ENCODE results near the gene PI4K2A. TPM values are rescaled to one million over a fixed set of nuclear protein-coding genes. Genes with fewer than 3 reads are reported as not detected.
A peak's percentile ranks its signal among the peaks of the same experiment; 100 is the strongest.
"Not testable (repeated sequence)": the region's sequence is repeated elsewhere in the genome, so short reads cannot be mapped to it uniquely, and the experiment has no call there.

PI4K2A gene
- total and polyA plus RNA-seq, 4 donors, result 6.5 to 16.7 (median 12.1) TPM

- Histone ChIP-seq H3K9me3 (ENCODE audit: control insufficient read depth, low read length) (no peaks in the 10 kb centered on the region), H3K4me1 (ENCODE audit: control insufficient read depth in 1 of 2, insufficient read depth in 2 of 2, low read length in 2 of 2) (no peaks in the 10 kb centered on the region), H3K27me3 (ENCODE audit: control insufficient read depth in 1 of 2, insufficient read depth in 2 of 2, low read length in 1 of 2) (no peaks in the 10 kb centered on the region), H3K27ac (ENCODE audit: low read depth in 1 of 2, low read length in 2 of 2) (no peak overlapping the region), H3K4me3 (ENCODE audit: low read length in 2 of 2) (no peak overlapping the region), H3K36me3 (ENCODE audit: control insufficient read depth in 1 of 2, insufficient read depth in 2 of 2, low read length in 1 of 2) (no peaks in the 10 kb centered on the region)
- no peak for DNase-seq
- 99 to 100% methylated on average over 1 of the region's 1 CpG for WGBS, 2 donors
- intact Hi-C loops (cut with DNase I), result no loop called here
- ATAC-seq (ENCODE audit: low FRiP score), result no peak
Measured at GRCh38 chr10:97623277-97623676, 17.2 kb upstream of the PI4K2A start.

GRCh38 chr10:97627731-97628130 lies 12.7 kb upstream of the PI4K2A start:
- Histone ChIP-seq H3K4me3 (ENCODE audit: low read length in 2 of 2) (no peak overlapping the region), H3K27ac (ENCODE audit: low read depth in 1 of 2, low read length in 2 of 2) (no peak overlapping the region), H3K9me3 (ENCODE audit: control insufficient read depth, low read length) (no peaks in the 10 kb centered on the region), H3K4me1 (ENCODE audit: control insufficient read depth in 1 of 2, insufficient read depth in 2 of 2, low read length in 2 of 2) (no peaks in the 10 kb centered on the region), H3K27me3 (ENCODE audit: control insufficient read depth in 1 of 2, insufficient read depth in 2 of 2, low read length in 1 of 2) (no peaks in the 10 kb centered on the region), H3K36me3 (ENCODE audit: control insufficient read depth in 1 of 2, insufficient read depth in 2 of 2, low read length in 1 of 2) (no peaks in the 10 kb centered on the region)
- no peak for ATAC-seq (ENCODE audit: low FRiP score)
- intact Hi-C loops (cut with DNase I), result no loop called here
- DNase-seq, result no peak
- 14 to 21% methylated on average over 4 of the region's 4 CpGs for WGBS, 2 donors

GRCh38 chr10:97628228-97628627 lies 12.2 kb upstream of the PI4K2A start:
- 29 to 39% methylated on average over 3 of the region's 3 CpGs for WGBS, 2 donors

GRCh38 chr10:97629289-97629688 lies 11.2 kb upstream of the PI4K2A start:
- Histone ChIP-seq H3K9me3 (ENCODE audit: control insufficient read depth, low read length) (no peaks in the 10 kb centered on the region), H3K4me3 (ENCODE audit: low read length in 2 of 2) (no peak overlapping the region), H3K4me1 (ENCODE audit: control insufficient read depth in 1 of 2, insufficient read depth in 2 of 2, low read length in 2 of 2) (no peaks in the 10 kb centered on the region), H3K27ac (ENCODE audit: low read depth in 1 of 2, low read length in 2 of 2) (no peak overlapping the region), H3K27me3 (ENCODE audit: control insufficient read depth in 1 of 2, insufficient read depth in 2 of 2, low read length in 1 of 2) (no peaks in the 10 kb centered on the region), H3K36me3 (ENCODE audit: control insufficient read depth in 1 of 2, insufficient read depth in 2 of 2, low read length in 1 of 2) (no peaks in the 10 kb centered on the region)
- intact Hi-C loops (cut with DNase I), result no loop called here
- WGBS, 2 donors, result 96 to 97% methylated on average over 5 of the region's 5 CpGs
- DNase-seq (no peak), ATAC-seq (ENCODE audit: low FRiP score) (no peak)

More at GRCh38 chr10:97628228-97628627, 12.2 kb upstream of the PI4K2A start:
- H3K4me3 ChIP-seq (ENCODE audit: low read length in 2 of 2), result no peak overlapping the region
- intact Hi-C loops (cut with DNase I), result no loop called here
- H3K36me3 ChIP-seq (ENCODE audit: control insufficient read depth in 1 of 2, insufficient read depth in 2 of 2, low read length in 1 of 2), result no peaks in the 10 kb centered on the region
- H3K27me3 ChIP-seq (ENCODE audit: control insufficient read depth in 1 of 2, insufficient read depth in 2 of 2, low read length in 1 of 2), result no peaks in the 10 kb centered on the region
- no peaks in the 10 kb centered on the region for H3K9me3 ChIP-seq (ENCODE audit: control insufficient read depth, low read length)
- no peak for DNase-seq
- H3K27ac ChIP-seq (ENCODE audit: low read depth in 1 of 2, low read length in 2 of 2), result no peak overlapping the region
- no peak for ATAC-seq (ENCODE audit: low FRiP score)
- no peaks in the 10 kb centered on the region for H3K4me1 ChIP-seq (ENCODE audit: control insufficient read depth in 1 of 2, insufficient read depth in 2 of 2, low read length in 2 of 2)

GRCh38 chr10:97631098-97631497 lies 9.4 kb upstream of the PI4K2A start:
- DNase-seq (no peak), ATAC-seq (ENCODE audit: low FRiP score) (no peak)
- intact Hi-C loops (cut with DNase I), result no loop called here
- no peaks in the 10 kb centered on the region for H3K36me3 ChIP-seq (ENCODE audit: control insufficient read depth in 1 of 2, insufficient read depth in 2 of 2, low read length in 1 of 2)
- H3K9me3 ChIP-seq (ENCODE audit: control insufficient read depth, low read length), result no peaks in the 10 kb centered on the region
- no peaks in the 10 kb centered on the region for H3K4me1 ChIP-seq (ENCODE audit: control insufficient read depth in 1 of 2, insufficient read depth in 2 of 2, low read length in 2 of 2)
- no peaks in the 10 kb centered on the region for H3K27me3 ChIP-seq (ENCODE audit: control insufficient read depth in 1 of 2, insufficient read depth in 2 of 2, low read length in 1 of 2)
- H3K27ac ChIP-seq (ENCODE audit: low read depth in 1 of 2, low read length in 2 of 2), result no peak overlapping the region
- no peak overlapping the region for H3K4me3 ChIP-seq (ENCODE audit: low read length in 2 of 2)

GRCh38 chr10:97632949-97633884 lies 7.3 kb upstream of the PI4K2A start, which contains the start of gene MORN4:
MORN4 (minus strand) TSS chr10:97633500; CDS start chr10:97619653, 13,847 bp downstream.
- ATAC-seq (ENCODE audit: low FRiP score) (peak; percentile 99), DNase-seq (peak; percentile 96 to 97)
- Histone ChIP-seq H3K9me3 (ENCODE audit: control insufficient read depth, low read length) (no peaks in the 10 kb centered on the region), H3K4me3 (ENCODE audit: low read length in 2 of 2) (peak within 1 kb of the TSS; percentile 67 to 79), H3K27ac (ENCODE audit: low read depth in 1 of 2, low read length in 2 of 2) (no peak within 1 kb of the TSS), H3K36me3 (ENCODE audit: control insufficient read depth in 1 of 2, insufficient read depth in 2 of 2, low read length in 1 of 2) (no peaks in the 10 kb centered on the region), H3K4me1 (ENCODE audit: control insufficient read depth in 1 of 2, insufficient read depth in 2 of 2, low read length in 2 of 2) (no peaks in the 10 kb centered on the region), H3K27me3 (ENCODE audit: control insufficient read depth in 1 of 2, insufficient read depth in 2 of 2, low read length in 1 of 2) (no peaks in the 10 kb centered on the region)
- intact Hi-C loops (cut with DNase I), result no loop called here
- WGBS, 2 donors, result 2% methylated on average over 62 of the region's 62 CpGs

GRCh38 chr10:97633921-97634320 lies 6.5 kb upstream of the PI4K2A start:
- Histone ChIP-seq H3K4me3 (ENCODE audit: low read length in 2 of 2) (peak overlapping the region in 1 of 2 donors; percentile 67), H3K36me3 (ENCODE audit: control insufficient read depth in 1 of 2, insufficient read depth in 2 of 2, low read length in 1 of 2) (no peaks in the 10 kb centered on the region), H3K9me3 (ENCODE audit: control insufficient read depth, low read length) (no peaks in the 10 kb centered on the region), H3K27ac (ENCODE audit: low read depth in 1 of 2, low read length in 2 of 2) (no peak overlapping the region), H3K27me3 (ENCODE audit: control insufficient read depth in 1 of 2, insufficient read depth in 2 of 2, low read length in 1 of 2) (no peaks in the 10 kb centered on the region), H3K4me1 (ENCODE audit: control insufficient read depth in 1 of 2, insufficient read depth in 2 of 2, low read length in 2 of 2) (no peaks in the 10 kb centered on the region)
- DNase-seq (no peak), ATAC-seq (ENCODE audit: low FRiP score) (peak; percentile 13)
- WGBS, 2 donors, result 81 to 86% methylated on average over 8 of the region's 8 CpGs
- intact Hi-C loops (cut with DNase I), result no loop called here

- H3K27ac ChIP-seq (ENCODE audit: low read depth in 1 of 2, low read length in 2 of 2), result no peak overlapping the region
- intact Hi-C loops (cut with DNase I), result no loop called here
Measured at GRCh38 chr10:97635577-97635976, 4.9 kb upstream of the PI4K2A start.

GRCh38 chr10:97639090-97639489 lies 1.4 kb upstream of the PI4K2A start:
- H3K4me1 ChIP-seq (ENCODE audit: control insufficient read depth in 1 of 2, insufficient read depth in 2 of 2, low read length in 2 of 2); H3K36me3 ChIP-seq (ENCODE audit: control insufficient read depth in 1 of 2, insufficient read depth in 2 of 2, low read length in 1 of 2); H3K4me3 ChIP-seq (ENCODE audit: low read length in 2 of 2); H3K27ac ChIP-seq (ENCODE audit: low read depth in 1 of 2, low read length in 2 of 2); ATAC-seq (ENCODE audit: low FRiP score); H3K27me3 ChIP-seq (ENCODE audit: control insufficient read depth in 1 of 2, insufficient read depth in 2 of 2, low read length in 1 of 2); intact Hi-C loops (cut with DNase I); H3K9me3 ChIP-seq (ENCODE audit: control insufficient read depth, low read length); DNase-seq: not testable (repeated sequence)
- WGBS, 2 donors, result 69 to 76% methylated on average over 3 of the region's 3 CpGs

More at GRCh38 chr10:97635577-97635976, 4.9 kb upstream of the PI4K2A start:
- ATAC-seq (ENCODE audit: low FRiP score) (no peak), DNase-seq (no peak)
- no peak overlapping the region for H3K4me3 ChIP-seq (ENCODE audit: low read length in 2 of 2)
- 88 to 92% methylated on average over 1 of the region's 1 CpG for WGBS, 2 donors
- no peaks in the 10 kb centered on the region for H3K36me3 ChIP-seq (ENCODE audit: control insufficient read depth in 1 of 2, insufficient read depth in 2 of 2, low read length in 1 of 2)
- H3K4me1 ChIP-seq (ENCODE audit: control insufficient read depth in 1 of 2, insufficient read depth in 2 of 2, low read length in 2 of 2), result no peaks in the 10 kb centered on the region
- no peaks in the 10 kb centered on the region for H3K27me3 ChIP-seq (ENCODE audit: control insufficient read depth in 1 of 2, insufficient read depth in 2 of 2, low read length in 1 of 2)
- H3K9me3 ChIP-seq (ENCODE audit: control insufficient read depth, low read length), result no peaks in the 10 kb centered on the region

All from aorta (tissue), 5 donors.